ENCODE measurements around the gene ZNF227.
"Not testable (repeated sequence)": the region's sequence is repeated elsewhere in the genome, so short reads cannot be mapped to it uniquely, and the experiment has no call there.

Gene ZNF227

DNA sequence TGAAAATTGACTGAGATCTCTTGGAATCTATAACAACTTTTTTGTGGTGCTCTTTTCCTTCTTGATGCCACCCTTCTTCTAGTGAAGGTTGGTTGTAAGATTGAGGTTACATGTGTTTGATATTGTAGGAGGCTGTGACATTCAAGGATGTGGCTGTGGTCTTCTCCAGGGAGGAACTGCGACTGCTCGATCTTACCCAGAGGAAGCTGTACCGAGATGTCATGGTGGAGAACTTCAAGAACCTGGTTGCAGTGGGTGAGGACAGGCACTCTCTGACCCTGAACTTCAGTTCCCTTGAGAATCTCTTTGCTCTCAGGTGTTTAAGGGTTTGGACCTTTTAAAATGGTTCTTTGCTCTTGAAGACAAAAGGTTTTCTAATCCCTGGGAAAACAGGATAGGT is 16.0 kb downstream of the ZNF227 start:
- no peak for TF ChIP-seq EZH2 (IDR thresholded peaks at IDR 0.05; ENCODE audit: borderline replicate concordance, low read depth, low read length, severe bottlenecking)
- TF ChIP-seq, protein P1, sequence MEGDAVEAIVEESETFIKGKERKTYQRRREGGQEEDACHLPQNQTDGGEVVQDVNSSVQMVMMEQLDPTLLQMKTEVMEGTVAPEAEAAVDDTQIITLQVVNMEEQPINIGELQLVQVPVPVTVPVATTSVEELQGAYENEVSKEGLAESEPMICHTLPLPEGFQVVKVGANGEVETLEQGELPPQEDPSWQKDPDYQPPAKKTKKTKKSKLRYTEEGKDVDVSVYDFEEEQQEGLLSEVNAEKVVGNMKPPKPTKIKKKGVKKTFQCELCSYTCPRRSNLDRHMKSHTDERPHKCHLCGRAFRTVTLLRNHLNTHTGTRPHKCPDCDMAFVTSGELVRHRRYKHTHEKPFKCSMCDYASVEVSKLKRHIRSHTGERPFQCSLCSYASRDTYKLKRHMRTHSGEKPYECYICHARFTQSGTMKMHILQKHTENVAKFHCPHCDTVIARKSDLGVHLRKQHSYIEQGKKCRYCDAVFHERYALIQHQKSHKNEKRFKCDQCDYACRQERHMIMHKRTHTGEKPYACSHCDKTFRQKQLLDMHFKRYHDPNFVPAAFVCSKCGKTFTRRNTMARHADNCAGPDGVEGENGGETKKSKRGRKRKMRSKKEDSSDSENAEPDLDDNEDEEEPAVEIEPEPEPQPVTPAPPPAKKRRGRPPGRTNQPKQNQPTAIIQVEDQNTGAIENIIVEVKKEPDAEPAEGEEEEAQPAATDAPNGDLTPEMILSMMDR (IDR thresholded peaks at IDR 0.05; ENCODE audit: borderline replicate concordance, extremely low read depth, low read length, poor library complexity, severe bottlenecking): no peak
- H3K4me3 ChIP-seq (ENCODE audit: low read depth in 1 of 2, low read length in 2 of 2): no peak overlapping the region
- no peak for DNase-seq
- H3K4me2 ChIP-seq (ENCODE audit: insufficient read depth, low read length): no peak overlapping the region
- peaks cover 19% of the 10 kb centered on the region; the same call in 1 of the 2 replicates for H3K79me2 ChIP-seq (ENCODE audit: insufficient read depth, low read length)
- no peak overlapping the region for H3K27ac ChIP-seq (ENCODE audit: low read length)
- no peak overlapping the region for H3K9ac ChIP-seq (ENCODE audit: low read depth, low read length)
- no peaks in the 10 kb centered on the region for H3K27me3 ChIP-seq (ENCODE audit: insufficient read depth, low read length, poor library complexity)
- no peak for ATAC-seq (ENCODE audit: insufficient read depth, low read depth)
- H3K36me3 ChIP-seq (ENCODE audit: insufficient read depth, low read length): peaks cover 70% of the 10 kb centered on the region
- H3K4me1 ChIP-seq (ENCODE audit: insufficient read depth, low read length): no peaks in the 10 kb centered on the region
- peaks cover 8% of the 10 kb centered on the region for H3K9me3 ChIP-seq (ENCODE audit: insufficient read depth, low read length, severe bottlenecking)
- H2AFZ ChIP-seq (ENCODE audit: low read depth, low read length): no peak overlapping the region
- no peaks in the 10 kb centered on the region for H4K20me1 ChIP-seq (ENCODE audit: insufficient read depth, low read length)

DNA sequence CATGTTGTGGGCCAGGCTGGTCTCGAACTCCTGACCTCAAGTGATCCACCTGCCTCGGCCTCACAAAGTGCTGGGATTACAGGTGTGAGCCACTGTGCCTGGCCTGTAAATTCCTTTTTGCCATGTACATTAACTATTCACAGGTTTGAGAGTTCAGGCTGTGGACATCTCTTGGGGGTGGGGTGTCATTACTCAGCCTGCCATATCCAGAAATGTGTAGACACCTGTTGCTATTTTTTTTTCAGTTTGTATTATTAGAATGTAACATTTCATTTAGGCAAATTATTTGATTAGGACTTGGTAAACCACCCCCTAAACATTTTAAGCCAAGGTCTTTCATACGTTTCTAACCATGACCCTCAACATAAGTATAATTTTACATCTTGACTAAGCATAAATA is 20.5 kb downstream of the ZNF227 start:
- TF ChIP-seq, protein P1 (IDR thresholded peaks at IDR 0.05; ENCODE audit: borderline replicate concordance, extremely low read depth, low read length, poor library complexity, severe bottlenecking): no peak
- TF ChIP-seq EZH2 (IDR thresholded peaks at IDR 0.05; ENCODE audit: borderline replicate concordance, low read depth, low read length, severe bottlenecking): no peak
- Histone ChIP-seq H3K4me3 (ENCODE audit: low read depth in 1 of 2, low read length in 2 of 2) (no peak overlapping the region), H3K27ac (ENCODE audit: low read length) (no peak overlapping the region), H3K79me2 (ENCODE audit: insufficient read depth, low read length) (peaks cover 5% of the 10 kb centered on the region; the same call in 1 of the 2 replicates), H3K9ac (ENCODE audit: low read depth, low read length) (no peak overlapping the region), H3K36me3 (ENCODE audit: insufficient read depth, low read length) (peaks cover 90% of the 10 kb centered on the region), H3K4me1 (ENCODE audit: insufficient read depth, low read length) (no peaks in the 10 kb centered on the region), H3K9me3 (ENCODE audit: insufficient read depth, low read length, severe bottlenecking) (peaks cover 21% of the 10 kb centered on the region), H3K4me2 (ENCODE audit: insufficient read depth, low read length) (no peak overlapping the region), H3K27me3 (ENCODE audit: insufficient read depth, low read length, poor library complexity) (no peaks in the 10 kb centered on the region), H2AFZ (ENCODE audit: low read depth, low read length) (no peak overlapping the region), H4K20me1 (ENCODE audit: insufficient read depth, low read length) (no peaks in the 10 kb centered on the region)
- DNase-seq (no peak), ATAC-seq (ENCODE audit: insufficient read depth, low read depth) (no peak)

DNA sequence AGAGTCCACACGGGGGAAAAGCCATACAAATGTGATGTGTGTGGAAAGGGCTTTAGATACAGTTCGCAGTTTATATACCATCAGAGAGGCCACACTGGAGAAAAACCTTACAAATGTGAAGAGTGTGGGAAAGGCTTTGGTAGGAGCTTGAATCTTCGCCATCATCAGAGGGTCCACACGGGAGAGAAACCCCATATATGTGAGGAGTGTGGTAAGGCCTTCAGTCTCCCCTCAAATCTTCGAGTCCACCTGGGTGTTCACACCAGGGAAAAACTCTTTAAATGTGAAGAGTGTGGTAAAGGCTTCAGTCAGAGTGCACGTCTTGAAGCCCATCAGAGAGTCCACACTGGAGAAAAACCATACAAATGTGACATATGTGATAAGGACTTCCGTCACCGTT is 24.1 kb downstream of the ZNF227 start:
- no peak for DNase-seq
- ATAC-seq (ENCODE audit: insufficient read depth, low read depth): no peak; the same call in 2 of the 3 replicates
- H3K79me2 ChIP-seq (ENCODE audit: insufficient read depth, low read length): no peaks in the 10 kb centered on the region
- H3K4me3 ChIP-seq (ENCODE audit: low read depth in 1 of 2, low read length in 2 of 2): no peak overlapping the region
- H3K9ac ChIP-seq (ENCODE audit: low read depth, low read length): no peak overlapping the region
- no peaks in the 10 kb centered on the region for H4K20me1 ChIP-seq (ENCODE audit: insufficient read depth, low read length)
- H3K27me3 ChIP-seq (ENCODE audit: insufficient read depth, low read length, poor library complexity): no peaks in the 10 kb centered on the region
- peaks cover 60% of the 10 kb centered on the region for H3K36me3 ChIP-seq (ENCODE audit: insufficient read depth, low read length)
- no peaks in the 10 kb centered on the region for H3K4me1 ChIP-seq (ENCODE audit: insufficient read depth, low read length)
- no peak overlapping the region for H3K27ac ChIP-seq (ENCODE audit: low read length)
- H3K9me3 ChIP-seq (ENCODE audit: insufficient read depth, low read length, severe bottlenecking): peaks cover 16% of the 10 kb centered on the region
- no peak overlapping the region for H3K4me2 ChIP-seq (ENCODE audit: insufficient read depth, low read length)
- no peak overlapping the region for H2AFZ ChIP-seq (ENCODE audit: low read depth, low read length)
- TF ChIP-seq, protein P1 (IDR thresholded peaks at IDR 0.05; ENCODE audit: borderline replicate concordance, extremely low read depth, low read length, poor library complexity, severe bottlenecking): no peak
- no peak for TF ChIP-seq EZH2 (IDR thresholded peaks at IDR 0.05; ENCODE audit: borderline replicate concordance, low read depth, low read length, severe bottlenecking)

DNA sequence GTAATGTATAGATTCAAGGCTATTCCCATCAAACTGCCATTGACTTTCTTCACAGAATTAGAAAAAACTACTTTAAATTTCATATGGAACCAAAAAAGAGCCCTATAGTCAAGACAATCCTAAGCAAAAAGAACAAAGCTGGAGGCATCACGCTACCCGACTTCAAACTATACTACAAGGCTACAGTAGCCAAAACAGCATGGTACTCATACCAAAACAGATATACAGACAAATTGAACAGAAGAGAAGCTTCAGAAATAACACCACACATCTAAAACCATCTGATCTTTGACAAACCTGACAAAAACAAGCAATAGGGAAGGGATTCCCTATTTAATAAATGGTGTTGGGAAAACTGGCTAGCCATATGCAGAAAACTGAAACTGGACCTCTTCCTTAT is 40.0 kb downstream of the ZNF227 start:
- not testable (repeated sequence) for H4K20me1 ChIP-seq (ENCODE audit: insufficient read depth, low read length); H3K27ac ChIP-seq (ENCODE audit: low read length); ATAC-seq (ENCODE audit: insufficient read depth, low read depth); H3K36me3 ChIP-seq (ENCODE audit: insufficient read depth, low read length); H2AFZ ChIP-seq (ENCODE audit: low read depth, low read length); DNase-seq; H3K9ac ChIP-seq (ENCODE audit: low read depth, low read length); H3K79me2 ChIP-seq (ENCODE audit: insufficient read depth, low read length); H3K27me3 ChIP-seq (ENCODE audit: insufficient read depth, low read length, poor library complexity); H3K4me1 ChIP-seq (ENCODE audit: insufficient read depth, low read length); H3K4me2 ChIP-seq (ENCODE audit: insufficient read depth, low read length); H3K4me3 ChIP-seq (ENCODE audit: low read depth in 1 of 2, low read length in 2 of 2)
- peaks cover 54% of the 10 kb centered on the region for H3K9me3 ChIP-seq (ENCODE audit: insufficient read depth, low read length, severe bottlenecking)

DNA sequence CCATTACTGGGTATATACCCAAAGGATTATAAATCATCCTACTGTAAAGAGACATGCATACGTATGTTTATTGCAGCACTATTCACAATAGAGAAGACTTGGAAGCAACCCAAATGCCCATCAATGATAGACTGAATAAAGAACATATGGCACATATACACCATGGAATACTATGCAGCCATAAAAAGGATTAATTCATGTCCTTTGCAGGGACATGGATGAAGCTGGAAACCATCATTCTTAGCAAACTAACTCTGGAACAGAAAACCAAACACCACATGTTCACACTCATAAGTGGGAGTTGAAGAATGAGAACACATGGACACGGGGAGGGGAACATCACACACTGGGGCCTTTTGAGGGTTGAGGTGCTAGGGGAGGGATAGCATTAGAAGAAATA is 41.1 kb downstream of the ZNF227 start:
- not testable (repeated sequence) for H4K20me1 ChIP-seq (ENCODE audit: insufficient read depth, low read length); ATAC-seq (ENCODE audit: insufficient read depth, low read depth); H3K79me2 ChIP-seq (ENCODE audit: insufficient read depth, low read length); H3K4me1 ChIP-seq (ENCODE audit: insufficient read depth, low read length); H3K27ac ChIP-seq (ENCODE audit: low read length); DNase-seq; H3K36me3 ChIP-seq (ENCODE audit: insufficient read depth, low read length); H2AFZ ChIP-seq (ENCODE audit: low read depth, low read length); H3K27me3 ChIP-seq (ENCODE audit: insufficient read depth, low read length, poor library complexity); H3K9ac ChIP-seq (ENCODE audit: low read depth, low read length); H3K4me3 ChIP-seq (ENCODE audit: low read depth in 1 of 2, low read length in 2 of 2); H3K4me2 ChIP-seq (ENCODE audit: insufficient read depth, low read length)
- H3K9me3 ChIP-seq (ENCODE audit: insufficient read depth, low read length, severe bottlenecking): peaks cover 51% of the 10 kb centered on the region

Measured in DND-41 (cell line).